ENCODE measurements around the gene RPS6KB2. TPM values are rescaled to one million over a fixed set of nuclear protein-coding genes. Genes with fewer than 3 reads are reported as not detected.
A peak's percentile ranks its signal among the peaks of the same experiment; 100 is the strongest.

The RPS6KB2 gene
- total RNA-seq, 1 experiment from 2014 or later, result 58.8 TPM

DNA sequence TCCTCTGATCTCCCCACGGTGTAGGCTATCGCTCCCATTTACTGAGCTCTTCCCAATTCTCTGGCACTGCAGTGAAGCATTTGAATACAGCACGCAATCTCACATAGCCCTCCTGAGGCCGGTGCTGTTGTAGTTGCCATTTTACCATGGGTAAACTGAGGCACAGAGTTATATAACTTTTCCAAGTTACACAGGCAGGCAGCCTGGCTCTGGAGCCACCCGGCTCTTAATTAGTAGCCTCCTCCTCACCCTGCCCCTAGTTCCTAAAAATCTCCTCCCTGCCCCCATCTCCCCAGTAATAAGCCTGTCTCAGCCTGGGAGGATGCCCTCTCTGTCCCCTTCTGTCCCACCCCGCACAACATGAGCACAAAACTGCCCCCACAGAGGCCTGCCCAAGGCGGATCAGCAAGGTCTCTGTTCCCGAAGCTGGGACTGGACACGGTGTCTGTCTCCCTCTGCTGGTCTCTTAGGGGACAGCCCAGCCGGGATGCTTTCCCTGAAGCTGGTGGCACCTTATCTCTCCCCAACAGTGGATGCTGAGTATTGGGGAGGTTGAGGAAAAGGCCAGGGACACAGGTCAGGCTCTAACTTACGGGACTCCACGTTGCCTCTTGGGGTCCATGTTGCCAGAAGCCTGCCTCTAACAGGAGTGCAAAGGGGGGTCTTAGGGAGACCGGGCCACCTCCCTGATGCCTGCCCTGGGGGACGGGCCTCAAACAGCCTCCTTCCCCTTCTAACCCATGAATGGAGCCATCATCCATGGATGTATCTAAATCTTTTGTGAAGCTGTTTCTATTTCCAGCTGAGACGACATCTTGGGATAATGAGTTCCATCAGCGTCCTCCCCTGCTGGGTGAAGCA lies 45.8 kb upstream of the RPS6KB2 start:
- ChIA-PET CTCF (interaction anchor here (0.5 to 5.9 kb wide), 16 partner anchors 9 to 916 kb away, joined by 3 to 78 read pairs (median 4); partner anchors contain the start of genes POLD4, PPP1CA and RAD9A), POLR2A (ENCODE audit: low non-redundant PET) (interaction anchor here (0.5 kb wide), 1 partner anchor 13 kb away, joined by 8 read pairs; no protein-coding TSS in a partner anchor)
- Histone ChIP-seq H3K4me1 (ENCODE audit: insufficient read depth, low read length, poor library complexity, severe bottlenecking) (peaks cover 9% of the 10 kb centered on the region), H3K9me3 (ENCODE audit: low read depth, low read length, poor library complexity, severe bottlenecking) (no peaks in the 10 kb centered on the region), H3K27me3 (replicated peaks; ENCODE audit: insufficient read depth, low read depth, low read length, poor library complexity) (no peaks in the 10 kb centered on the region), H3K27ac (ENCODE audit: low read depth, low read length, poor library complexity, severe bottlenecking) (no peak overlapping the region), H3K36me3 (ENCODE audit: insufficient read depth, low read length, poor library complexity, severe bottlenecking) (no peaks in the 10 kb centered on the region), H3K4me3 (ENCODE audit: low read depth, low read length, poor library complexity, severe bottlenecking) (no peak overlapping the region)
- DNase-seq (ENCODE audit: low spot score), result peak; percentile 88
- no peak for TF ChIP-seq EZH2 (IDR thresholded peaks at IDR 0.05; ENCODE audit: borderline replicate concordance, low read depth, low read length, poor library complexity, severe bottlenecking)
- TF ChIP-seq, protein P1, sequence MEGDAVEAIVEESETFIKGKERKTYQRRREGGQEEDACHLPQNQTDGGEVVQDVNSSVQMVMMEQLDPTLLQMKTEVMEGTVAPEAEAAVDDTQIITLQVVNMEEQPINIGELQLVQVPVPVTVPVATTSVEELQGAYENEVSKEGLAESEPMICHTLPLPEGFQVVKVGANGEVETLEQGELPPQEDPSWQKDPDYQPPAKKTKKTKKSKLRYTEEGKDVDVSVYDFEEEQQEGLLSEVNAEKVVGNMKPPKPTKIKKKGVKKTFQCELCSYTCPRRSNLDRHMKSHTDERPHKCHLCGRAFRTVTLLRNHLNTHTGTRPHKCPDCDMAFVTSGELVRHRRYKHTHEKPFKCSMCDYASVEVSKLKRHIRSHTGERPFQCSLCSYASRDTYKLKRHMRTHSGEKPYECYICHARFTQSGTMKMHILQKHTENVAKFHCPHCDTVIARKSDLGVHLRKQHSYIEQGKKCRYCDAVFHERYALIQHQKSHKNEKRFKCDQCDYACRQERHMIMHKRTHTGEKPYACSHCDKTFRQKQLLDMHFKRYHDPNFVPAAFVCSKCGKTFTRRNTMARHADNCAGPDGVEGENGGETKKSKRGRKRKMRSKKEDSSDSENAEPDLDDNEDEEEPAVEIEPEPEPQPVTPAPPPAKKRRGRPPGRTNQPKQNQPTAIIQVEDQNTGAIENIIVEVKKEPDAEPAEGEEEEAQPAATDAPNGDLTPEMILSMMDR (conservative IDR thresholded peaks at IDR 0.05; ENCODE audit: low read depth, low read length), result peak; percentile 99
- no TSS peak for BruUV-seq (replicated peaks)
- intact Hi-C loops (cut with micrococcal nuclease; ENCODE audit: unreplicated experiment), result loop anchor here (1.0 to 10.0 kb wide), 4 partner anchors 25 to 328 kb away; partner anchors contain the start of gene RHOD

DNA sequence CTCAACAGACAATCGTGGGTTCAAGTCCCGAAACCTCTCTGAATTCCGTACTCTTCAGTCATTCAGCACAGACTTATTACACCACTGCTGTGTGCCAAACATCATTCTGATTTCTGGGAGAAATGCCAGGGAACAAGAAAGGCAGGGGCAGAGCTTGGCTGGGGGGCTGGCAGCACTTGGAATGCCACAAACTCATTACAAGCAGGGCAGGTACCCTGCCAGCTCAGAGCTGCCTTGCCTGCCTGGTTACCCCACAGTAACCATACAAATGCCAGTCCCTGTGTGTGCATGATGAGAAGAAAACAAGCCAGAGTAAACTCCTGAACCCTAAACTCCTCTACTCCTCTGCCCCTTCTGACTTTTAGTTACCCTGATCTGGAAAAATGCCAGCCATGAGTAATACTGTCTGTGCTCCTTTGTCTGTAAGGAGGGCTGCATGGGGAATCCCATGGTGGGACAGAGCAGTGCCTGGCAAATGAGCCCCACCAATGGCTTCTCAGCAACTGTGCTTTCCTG lies 43.4 kb upstream of the RPS6KB2 start:
- no peak overlapping the region for H3K27ac ChIP-seq (ENCODE audit: low read depth, low read length, poor library complexity, severe bottlenecking)
- H3K9me3 ChIP-seq (ENCODE audit: low read depth, low read length, poor library complexity, severe bottlenecking), result no peaks in the 10 kb centered on the region
- TF ChIP-seq EZH2 (IDR thresholded peaks at IDR 0.05; ENCODE audit: borderline replicate concordance, low read depth, low read length, poor library complexity, severe bottlenecking), result no peak
- TF ChIP-seq, protein P1 (conservative IDR thresholded peaks at IDR 0.05; ENCODE audit: low read depth, low read length), result no peak
- BruUV-seq (replicated peaks), result no TSS peak
- H3K4me1 ChIP-seq (ENCODE audit: insufficient read depth, low read length, poor library complexity, severe bottlenecking), result peaks cover 9% of the 10 kb centered on the region
- POLR2A ChIA-PET (ENCODE audit: low non-redundant PET), result interaction anchor here (0.6 kb wide), 1 partner anchor 12 kb away, joined by 3 read pairs; no protein-coding TSS in a partner anchor
- H3K36me3 ChIP-seq (ENCODE audit: insufficient read depth, low read length, poor library complexity, severe bottlenecking), result no peaks in the 10 kb centered on the region
- peak; percentile 74 for DNase-seq (ENCODE audit: low spot score)
- intact Hi-C loops (cut with micrococcal nuclease; ENCODE audit: unreplicated experiment), result loop anchor here (10.0 kb wide), 2 partner anchors 300 to 330 kb away; partner anchors contain the start of gene RHOD
- CTCF ChIA-PET, result interaction anchor here (1.0 to 5.9 kb wide), 2 partner anchors 32 to 124 kb away, joined by 5 to 78 read pairs; partner anchors contain the start of gene POLD4
- no peak overlapping the region for H3K4me3 ChIP-seq (ENCODE audit: low read depth, low read length, poor library complexity, severe bottlenecking)
- no peaks in the 10 kb centered on the region for H3K27me3 ChIP-seq (replicated peaks; ENCODE audit: insufficient read depth, low read depth, low read length, poor library complexity)

DNA sequence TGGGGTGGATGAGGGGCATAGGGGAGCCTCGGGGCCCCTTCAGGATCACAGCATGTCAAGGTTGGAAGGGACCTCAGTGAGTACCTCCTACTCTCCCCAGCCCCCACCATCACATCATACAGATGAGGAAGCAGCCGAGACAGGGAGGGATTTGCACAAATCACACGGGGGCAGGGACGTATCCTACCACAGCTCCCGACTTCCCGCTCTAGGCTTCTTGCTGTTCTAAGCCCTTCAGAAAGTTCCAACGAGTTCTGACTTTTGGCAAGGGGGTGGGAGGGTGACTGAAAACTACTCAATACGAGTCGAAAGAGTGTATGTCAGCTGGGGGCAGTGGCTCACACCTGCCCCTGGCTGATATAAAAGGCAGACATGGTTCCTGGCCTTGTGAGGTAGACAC lies 41.2 kb upstream of the RPS6KB2 start:
- no TSS peak for BruUV-seq (replicated peaks)
- no peaks in the 10 kb centered on the region for H3K27me3 ChIP-seq (replicated peaks; ENCODE audit: insufficient read depth, low read depth, low read length, poor library complexity)
- H3K4me3 ChIP-seq (ENCODE audit: low read depth, low read length, poor library complexity, severe bottlenecking), result no peak overlapping the region
- no peak for TF ChIP-seq EZH2 (IDR thresholded peaks at IDR 0.05; ENCODE audit: borderline replicate concordance, low read depth, low read length, poor library complexity, severe bottlenecking)
- TF ChIP-seq, protein P1 (conservative IDR thresholded peaks at IDR 0.05; ENCODE audit: low read depth, low read length), result no peak
- ChIA-PET CTCF (interaction anchor here (0.6 to 1.5 kb wide), 3 partner anchors 14 to 727 kb away, joined by 3 to 10 read pairs (median 3); partner anchors contain the start of gene PPP1CA), POLR2A (ENCODE audit: low non-redundant PET) (interaction anchor here (0.6 kb wide), 2 partner anchors 13 to 15 kb away, joined by 4 to 5 read pairs; partner anchors contain the start of gene PPP1CA)
- H3K9me3 ChIP-seq (ENCODE audit: low read depth, low read length, poor library complexity, severe bottlenecking), result no peaks in the 10 kb centered on the region
- H3K4me1 ChIP-seq (ENCODE audit: insufficient read depth, low read length, poor library complexity, severe bottlenecking), result peaks cover 14% of the 10 kb centered on the region
- no peaks in the 10 kb centered on the region for H3K36me3 ChIP-seq (ENCODE audit: insufficient read depth, low read length, poor library complexity, severe bottlenecking)
- no peak overlapping the region for H3K27ac ChIP-seq (ENCODE audit: low read depth, low read length, poor library complexity, severe bottlenecking)
- no peak for DNase-seq (ENCODE audit: low spot score)
- intact Hi-C loops (cut with micrococcal nuclease; ENCODE audit: unreplicated experiment), result loop anchor here (10.0 kb wide), 2 partner anchors 302 to 332 kb away; partner anchors contain the start of gene RHOD
